Activated T-cell treated with anti-CD3 and anti-CD28 coated beads for 1 hour (primary cell): ENCODE measurements around the gene TBL2.
"Not testable (repeated sequence)": the region's sequence is repeated elsewhere in the genome, so short reads cannot be mapped to it uniquely, and the experiment has no call there.

Experiments
- DNase-seq: peaks from one replicate; pipeline ENCODE4 v3.0.0-alpha.2; 2020; ENCODE audit warnings: low read depth

The TBL2 gene

GRCh38 chr7:73578342-73579128, at the start of gene TBL2:
TSS of gene TBL2 (minus strand) at chr7:73578579. CDS start at chr7:73578549, 30 bp downstream.
- peak; percentile 97 for DNase-seq

- DNase-seq, result no peak
These were observed 48.4 kb upstream of the TBL2 start for GRCh38 chr7:73626814-73627213.

- no peak for DNase-seq
These were observed 46.9 kb upstream of the TBL2 start for GRCh38 chr7:73625276-73625675.

GRCh38 chr7:73624669-73625001, 46.3 kb upstream of the TBL2 start:
- DNase-seq, result no peak

- peak; percentile 33 for DNase-seq
These were observed 45.7 kb upstream of the TBL2 start, which contains the start of gene MLXIPL for GRCh38 chr7:73623798-73624668. TSS of gene MLXIPL (minus strand) at chr7:73624522. CDS start at chr7:73624492, 30 bp downstream.

- DNase-seq, result no peak
These were observed 44.8 kb upstream of the TBL2 start for GRCh38 chr7:73622909-73623797.

GRCh38 chr7:73622527-73622908, 44.1 kb upstream of the TBL2 start:
- DNase-seq, result no peak

GRCh38 chr7:73621168-73622063, 43.0 kb upstream of the TBL2 start:
- DNase-seq, result no peak

GRCh38 chr7:73619394-73619793, 41.0 kb upstream of the TBL2 start:
- DNase-seq, result not testable (repeated sequence)

- no peak for DNase-seq
These were observed 40.2 kb upstream of the TBL2 start for GRCh38 chr7:73618538-73618937.

GRCh38 chr7:73617520-73617919, 39.1 kb upstream of the TBL2 start:
- DNase-seq, result not testable (repeated sequence)

- DNase-seq, result no peak
These were observed 37.5 kb upstream of the TBL2 start for GRCh38 chr7:73615886-73616285.

GRCh38 chr7:73614937-73615336, 36.6 kb upstream of the TBL2 start:
- not testable (repeated sequence) for DNase-seq

- no peak for DNase-seq
These were observed 35.8 kb upstream of the TBL2 start for GRCh38 chr7:73613954-73614735.

- no peak for DNase-seq
These were observed 34.4 kb upstream of the TBL2 start for GRCh38 chr7:73612598-73613269.

GRCh38 chr7:73611017-73611555, 32.7 kb upstream of the TBL2 start:
- no peak for DNase-seq

GRCh38 chr7:73610105-73610504, 31.7 kb upstream of the TBL2 start:
- no peak for DNase-seq

- not testable (repeated sequence) for DNase-seq
These were observed 29.3 kb upstream of the TBL2 start for GRCh38 chr7:73607692-73607983.
